Brain pericyte (primary cell): Measurements from ENCODE around the gene SLC26A9.

Experiments
- DNase-seq: peaks from one replicate; pipeline ENCODE4 v3.0.0-alpha.2; 2012; ENCODE audit warnings: low read depth, low spot score

SLC26A9 gene

DNA sequence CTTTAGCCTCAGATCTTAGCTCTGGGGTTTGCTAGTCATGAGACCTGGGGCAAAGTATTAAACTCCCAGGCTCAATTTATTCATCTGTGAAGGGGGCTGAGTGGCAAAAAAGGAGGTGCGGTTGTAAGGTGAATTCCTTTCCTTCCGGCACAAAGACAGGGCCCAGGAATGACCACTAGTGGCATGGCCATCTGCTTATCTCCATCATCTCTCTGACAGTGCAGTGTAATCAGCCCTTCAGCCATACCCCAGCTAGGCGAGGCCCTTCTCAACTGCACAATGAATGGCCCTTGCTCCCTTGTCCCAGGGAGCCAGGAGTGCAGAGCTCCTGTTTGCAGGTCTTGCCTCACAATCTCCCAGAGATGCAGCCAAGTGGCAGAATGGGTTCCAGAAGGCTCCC lies 5.6 kb upstream of the SLC26A9 start:
- no peak for DNase-seq

- no peak for DNase-seq
These were observed 4.8 kb upstream of the SLC26A9 start for GRCh38 chr1:205948039-205948438.

- no peak for DNase-seq
These were observed 3.8 kb upstream of the SLC26A9 start for GRCh38 chr1:205947024-205947423.

DNA sequence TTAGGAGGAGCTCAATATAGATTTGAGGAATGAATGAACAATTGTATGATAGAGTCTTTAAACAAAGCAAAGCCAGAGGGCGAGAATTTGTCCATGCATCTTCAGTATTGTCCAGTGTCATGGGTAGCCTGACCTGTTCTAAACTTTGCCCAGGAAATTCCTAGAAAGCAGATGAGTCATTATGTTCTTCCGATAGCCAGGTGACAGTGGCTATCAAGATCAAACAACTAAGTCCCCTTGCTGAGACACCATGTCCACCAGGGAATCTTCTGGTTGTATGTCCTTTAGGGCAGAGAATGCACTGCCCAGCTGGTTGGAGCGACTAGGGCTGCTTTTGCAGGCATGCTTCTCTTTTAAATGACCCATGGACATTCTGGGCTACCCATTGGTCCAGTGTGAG lies 1.8 kb upstream of the SLC26A9 start:
- no peak for DNase-seq

- DNase-seq, result no peak
These were observed 1.3 kb upstream of the SLC26A9 start for GRCh38 chr1:205944525-205944924.

- DNase-seq, result no peak
These were observed 561 bp downstream of the SLC26A9 start for GRCh38 chr1:205942631-205943159.

- no peak for DNase-seq
These were observed 2.5 kb downstream of the SLC26A9 start for GRCh38 chr1:205940710-205941109.

- no peak for DNase-seq
These were observed 3.4 kb downstream of the SLC26A9 start for GRCh38 chr1:205939690-205940330.

DNA sequence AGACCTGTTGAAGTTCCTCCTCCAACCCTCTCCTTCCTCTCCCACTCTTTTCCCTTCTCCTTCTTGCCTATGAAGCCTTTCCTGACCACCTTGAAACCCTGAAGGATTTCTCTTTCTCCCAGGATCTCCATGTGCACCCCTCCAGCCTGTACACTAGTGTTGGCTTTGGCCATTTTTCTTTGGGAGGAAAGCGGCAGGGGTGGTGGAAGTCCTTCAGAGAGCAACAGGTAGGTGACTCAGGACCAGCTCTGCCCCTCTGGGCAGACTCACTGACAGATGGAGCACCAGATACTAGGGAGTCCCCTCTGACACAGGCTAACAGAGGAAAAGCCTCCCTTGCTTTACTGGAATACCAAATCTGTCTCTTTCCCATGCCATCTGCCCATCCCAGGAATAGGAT lies 4.6 kb downstream of the SLC26A9 start:
- DNase-seq, result no peak

GRCh38 chr1:205936846-205937586 lies 6.2 kb downstream of the SLC26A9 start:
- DNase-seq, result no peak

- DNase-seq, result no peak
These were observed 6.9 kb downstream of the SLC26A9 start for GRCh38 chr1:205936311-205936710.

- DNase-seq, result no peak
These were observed 7.4 kb downstream of the SLC26A9 start for GRCh38 chr1:205935869-205936268.

- DNase-seq, result no peak
These were observed 8.5 kb downstream of the SLC26A9 start for GRCh38 chr1:205934788-205935187.

DNA sequence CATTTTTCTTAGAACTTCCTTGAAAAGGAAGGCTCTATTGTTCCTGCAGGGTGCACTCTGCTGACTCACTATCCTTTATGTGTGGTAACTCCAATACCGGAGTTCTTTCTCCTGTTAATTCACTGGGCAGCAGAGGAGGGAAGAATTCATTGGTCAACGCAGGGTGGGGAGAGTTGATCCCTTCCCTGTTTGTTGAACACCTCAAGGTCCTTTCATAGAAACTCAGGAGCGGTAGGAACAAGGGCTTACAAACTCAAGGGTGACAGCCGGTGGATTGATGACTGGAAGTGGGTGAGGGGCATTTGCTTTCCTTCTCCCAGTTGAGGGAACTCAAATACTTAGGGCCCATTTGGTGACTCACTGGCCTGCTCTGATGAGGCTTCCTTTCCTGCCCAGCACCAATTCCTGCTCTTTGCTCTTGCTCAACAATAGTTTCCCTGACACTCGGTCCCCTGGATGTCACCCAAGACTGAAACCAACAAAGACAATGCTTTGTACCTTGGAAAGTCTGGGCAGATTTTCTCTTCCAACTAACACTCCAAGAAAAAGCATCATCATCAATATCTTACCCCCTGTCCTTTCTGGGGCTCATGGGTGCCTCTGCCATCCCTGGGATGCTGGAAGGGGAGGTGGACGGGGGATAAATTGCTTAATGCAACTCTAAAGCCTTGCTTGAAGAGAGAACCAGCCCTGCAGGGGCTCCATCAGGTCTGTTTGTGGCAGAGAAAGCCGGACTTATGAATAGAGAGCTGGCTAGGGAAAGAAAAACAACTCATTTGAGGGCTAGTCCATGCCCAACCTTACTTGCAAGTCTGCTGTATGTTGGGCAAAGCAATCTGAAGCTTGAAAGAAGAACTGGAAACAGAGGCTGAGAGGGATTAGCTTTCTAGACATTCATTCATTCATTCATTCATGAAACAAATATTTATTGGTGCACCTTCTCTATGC lies 9.3 kb downstream of the SLC26A9 start:
- DNase-seq, result no peak

GRCh38 chr1:205932776-205933175 lies 10.5 kb downstream of the SLC26A9 start:
- no peak for DNase-seq

DNA sequence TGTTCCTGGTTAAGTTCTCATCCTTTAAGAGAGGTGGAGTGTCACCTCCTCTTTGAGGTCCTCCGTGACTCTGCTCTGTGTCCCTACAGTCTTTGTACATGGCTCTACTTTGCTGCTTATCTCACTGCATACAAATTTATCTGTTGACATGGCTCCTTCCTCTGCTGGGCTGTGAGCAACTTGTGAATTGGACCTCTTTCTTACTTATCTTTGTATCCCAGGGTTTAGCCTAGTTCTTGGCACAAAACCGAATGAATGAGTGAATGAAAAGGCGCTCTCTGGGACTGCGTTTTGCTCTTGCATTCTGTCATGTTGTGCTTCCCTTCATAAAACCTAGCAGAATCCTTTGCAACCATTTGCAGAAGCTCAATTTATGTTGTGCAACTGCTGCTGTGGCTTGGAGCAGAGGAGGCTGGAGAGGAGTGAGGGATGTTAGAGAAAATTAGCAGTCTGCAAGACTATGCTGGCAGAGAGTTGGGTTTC lies 12.4 kb downstream of the SLC26A9 start:
- no peak for DNase-seq

GRCh38 chr1:205930195-205930577 lies 13.1 kb downstream of the SLC26A9 start:
- no peak for DNase-seq

DNA sequence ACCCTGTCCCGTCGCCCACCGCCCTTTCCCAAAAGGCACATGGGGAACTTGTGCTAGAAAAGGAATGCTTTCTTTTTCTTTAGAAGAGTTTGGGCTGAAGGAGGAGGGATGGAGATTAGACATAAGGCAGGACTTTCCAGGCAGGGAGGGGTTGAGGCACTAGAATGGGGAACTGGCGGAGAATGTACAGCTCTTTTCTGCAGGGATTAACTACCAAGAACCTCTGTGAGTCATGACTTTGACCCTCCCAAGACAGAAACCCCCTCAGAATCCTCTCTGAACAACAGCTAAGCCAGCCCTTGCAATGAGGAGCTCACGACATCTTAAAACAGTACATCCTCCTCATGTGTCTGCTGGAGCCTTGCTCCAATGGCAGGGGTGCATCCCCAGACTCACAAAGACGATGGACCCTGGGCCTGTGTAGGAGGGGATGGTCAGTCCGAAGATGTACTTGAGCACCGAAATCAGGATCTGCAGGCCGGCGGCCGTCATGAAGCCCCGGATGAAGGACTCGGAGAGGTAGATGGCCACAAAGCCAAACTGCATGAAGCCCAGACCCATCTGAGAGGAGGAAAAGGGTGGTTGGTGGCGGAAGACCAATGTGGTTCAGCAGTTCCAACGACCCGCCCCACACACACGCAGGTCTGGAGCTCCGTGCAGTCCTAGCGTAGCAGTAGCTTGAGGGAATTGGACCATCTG lies 13.6 kb downstream of the SLC26A9 start:
- no peak for DNase-seq

GRCh38 chr1:205928317-205928716 lies 14.9 kb downstream of the SLC26A9 start:
- DNase-seq, result no peak

GRCh38 chr1:205927676-205928075 lies 15.6 kb downstream of the SLC26A9 start:
- DNase-seq, result no peak

DNA sequence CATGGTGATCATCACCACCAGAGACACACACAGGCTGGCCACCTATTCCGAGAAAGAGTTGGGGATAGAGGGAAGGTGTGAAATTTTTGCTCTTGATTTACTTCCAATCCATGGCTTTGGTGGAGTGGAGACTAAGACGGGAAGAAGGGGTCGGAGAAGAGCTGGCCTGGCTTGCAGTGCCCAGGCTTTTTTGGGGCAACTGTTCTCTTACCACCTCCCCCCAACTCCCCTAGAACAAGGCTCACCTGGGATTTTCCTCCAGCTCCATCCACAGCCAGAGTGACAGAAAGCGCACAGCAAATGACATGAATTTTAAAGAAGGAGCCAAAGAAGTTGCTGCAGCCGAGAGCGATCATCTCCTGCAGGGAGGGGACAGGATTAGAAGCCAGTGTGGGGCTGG lies 16.0 kb downstream of the SLC26A9 start:
- DNase-seq, result no peak
